Adrenal gland (tissue), 12 donors: ENCODE data around the gene NXPH1. TPM values are rescaled to one million over a fixed set of nuclear protein-coding genes. Genes with fewer than 3 reads are reported as not detected.

Source experiments
- DNase-seq, 7 donors: peaks; one replicate each; pipeline ENCODE4 v3.0.0-alpha.2; 2019 to 2020
- H3K27ac ChIP-seq, 5 donors: fragments of 200-600 bp; sonication (generic) in 4 of 5; 1 replicate in 3 of 5; 2 replicates in 2 of 5; pipeline versions ENCODE4 v1.5.1 to v1.8.0; 2016 to 2020; ENCODE audit warnings: mild to moderate bottlenecking in 1 of 5
- H3K27me3 ChIP-seq: fragments of 200-600 bp; 2 replicates; pipeline ENCODE4 v1.8.0; 2021
- H3K36me3 ChIP-seq, 2 donors: fragments of 200-600 bp; replicated peaks in 1 of 2; 1 replicate in 1 of 2; 2 replicates in 1 of 2; pipeline versions ENCODE4 v1.5.1 to v1.8.0; 2018 to 2022
- H3K4me1 ChIP-seq, 2 donors: fragments of 200-600 bp; replicated peaks in 1 of 2; 1 replicate in 1 of 2; 2 replicates in 1 of 2; pipeline versions ENCODE4 v1.5.1 to v1.8.0; 2018 to 2021
- H3K4me3 ChIP-seq, 4 donors: fragments of 200-600 bp; sonication (generic) in 3 of 4; one replicate each; pipeline ENCODE4 v1.5.1; 2016 to 2018
- H3K9me3 ChIP-seq, 3 donors: fragments of 200-600 bp; sonication (generic) in 1 of 3; replicated peaks in 1 of 3; 1 replicate in 2 of 3; 2 replicates in 1 of 3; pipeline versions ENCODE4 v1.5.1 to v1.8.0; 2016 to 2021
- CTCF ChIP-seq, 6 experiments: fragments of 450-650 bp in 4 of 6; fragments of 200-600 bp in 2 of 6; sonication (generic) in 1 of 6; IDR thresholded peaks; 1 replicate in 5 of 6; 2 replicates in 1 of 6; pipeline versions ENCODE4 v1.5.1 to v1.8.0; 2016 to 2021; ENCODE audit warnings: antibody characterized with exemption in 6 of 6, mild to moderate bottlenecking in 2 of 6, moderate library complexity in 1 of 6
- POLR2A ChIP-seq, 2 donors: fragments of 450-650 bp; IDR thresholded peaks; one replicate each; pipeline ENCODE4 v1.6.1; 2017; ENCODE audit warnings: antibody characterized with exemption in 2 of 2, mild to moderate bottlenecking in 2 of 2, moderate library complexity in 1 of 2
- WGBS, 4 donors: extraction: QIAGEN DNeasy Blood & Tissue Kit in 2 of 4; methylation state at CpG; one replicate each; pipeline versions ENCODE4 v1.1.5 to v1.1.7; 2013 to 2017; 5-methylcytosine and 5-hydroxymethylcytosine counted together
- intact Hi-C, 2 donors: fragments of 100-400 bp; cut with DNase I; formaldehyde crosslinking; loops; one replicate each; pipeline versions ENCODE4 v1.14.1 to v1.15.0; 2022 to 2023
- polyA plus RNA-seq, 3 donors: library from polyadenylated mRNA; stranded (reverse); fragments of 200-250 nt in 2 of 3; fragments of 350-450 nt in 1 of 3; fragmentation: Illumina TruSeq in 1 of 3; extraction: RNeasy Lipid Tissue Mini Kit (QIAGEN cat#74804) in 1 of 3; gene quantifications; one replicate each; pipeline ENCODE4 v1.2.3, GENCODE V29; 2013 to 2014
- total RNA-seq, 9 donors: library from RNA; depleted of rRNA in 4 of 9; stranded (reverse); fragments of >200 nt in 4 of 9; fragments of 120-200 nt in 1 of 9; fragmentation: NEBNext Ultra II Directional in 1 of 9; extraction: Animal tissue kit (Norgen Biotek cat#: 25700) in 1 of 9; gene quantifications; one replicate each; pipeline versions ENCODE4 v1.1.0 to v1.2.4, GENCODE V29; 2013 to 2023
- donor health status: healthy with polysubstance abuse.
- donor health status: Bipolar disorder and iron deficiency.
- donor health status: DM: yes; HTN: yes; CAD: no.
- donor health status: DM: no; HTN: no; CAD: no.
- donor health status: DM: no; HTN: no; CAD: no.
- donor health status: DM: yes; HTN: yes; CAD: no.

NXPH1 gene
- total and polyA plus RNA-seq, 12 donors: 6.8 to 80.2 (median 40.7) TPM

- no peaks in the 10 kb centered on the region for H3K36me3 ChIP-seq
- intact Hi-C loops: no loop called here
- no peaks in the 10 kb centered on the region for H3K27me3 ChIP-seq
- DNase-seq: peak in 5 of 7 donors; percentile 26 to 57 (median 57)
- TF ChIP-seq CTCF (IDR thresholded peaks at IDR 0.05): no peak
- TF ChIP-seq POLR2A (IDR thresholded peaks at IDR 0.05): no peak
- H3K4me3 ChIP-seq: no peak overlapping the region
- no peak overlapping the region for H3K27ac ChIP-seq
- WGBS, 4 donors: 25 to 38% (median 35%) methylated on average over 1 of the region's 1 CpG
- H3K9me3 ChIP-seq: no peaks in the 10 kb centered on the region
- peaks cover 4 to 38% of the 10 kb centered on the region in 2 donors for H3K4me1 ChIP-seq
These were observed 207.3 kb downstream of the NXPH1 start for GRCh38 chr7:8640671-8641070.

GRCh38 chr7:8668627-8669500 lies 235.5 kb downstream of the NXPH1 start:
- no peaks in the 10 kb centered on the region for H3K36me3 ChIP-seq
- DNase-seq: no peak
- WGBS, 4 donors: 69 to 90% (median 87%) methylated on average over 2 to 6 of the region's 6 CpGs
- H3K4me3 ChIP-seq: no peak overlapping the region
- TF ChIP-seq POLR2A (IDR thresholded peaks at IDR 0.05) (no peak), CTCF (IDR thresholded peaks at IDR 0.05) (no peak)
- peaks cover 0 to 8% of the 10 kb centered on the region in 2 donors for H3K4me1 ChIP-seq
- peaks cover 0 to 11% (median 6%) of the 10 kb centered on the region in 3 donors for H3K9me3 ChIP-seq
- no peak overlapping the region for H3K27ac ChIP-seq
- H3K27me3 ChIP-seq: no peaks in the 10 kb centered on the region
- intact Hi-C loops: no loop called here

GRCh38 chr7:8669501-8669851 lies 236.1 kb downstream of the NXPH1 start:
- TF ChIP-seq CTCF (IDR thresholded peaks at IDR 0.05): no peak
- TF ChIP-seq POLR2A (IDR thresholded peaks at IDR 0.05): no peak
- no peak for DNase-seq
- no peaks in the 10 kb centered on the region for H3K27me3 ChIP-seq
- peaks cover 0 to 11% (median 6%) of the 10 kb centered on the region in 3 donors for H3K9me3 ChIP-seq
- no peak overlapping the region for H3K4me3 ChIP-seq
- intact Hi-C loops: no loop called here
- H3K4me1 ChIP-seq: peaks cover 0 to 8% of the 10 kb centered on the region in 2 donors
- H3K27ac ChIP-seq: no peak overlapping the region
- H3K36me3 ChIP-seq: no peaks in the 10 kb centered on the region

- DNase-seq: no peak
- H3K27ac ChIP-seq: no peak overlapping the region
- no peaks in the 10 kb centered on the region for H3K9me3 ChIP-seq
- intact Hi-C loops: no loop called here
- WGBS, 4 donors: 36 to 49% (median 45%) methylated on average over 4 of the region's 4 CpGs
- H3K36me3 ChIP-seq: no peaks in the 10 kb centered on the region
- TF ChIP-seq CTCF (IDR thresholded peaks at IDR 0.05): no peak
- no peak for TF ChIP-seq POLR2A (IDR thresholded peaks at IDR 0.05)
- no peak overlapping the region for H3K4me3 ChIP-seq
- no peaks in the 10 kb centered on the region for H3K27me3 ChIP-seq
- no peaks in the 10 kb centered on the region for H3K4me1 ChIP-seq
These were observed 251.0 kb downstream of the NXPH1 start for GRCh38 chr7:8684426-8684825.
